Astrocyte of the spinal cord (primary cell): ENCODE measurements around the gene ZNF541.
A peak's percentile ranks its signal among the peaks of the same experiment; 100 is the strongest.

Experiments used
- DNase-seq: peaks from one replicate; pipeline ENCODE4 v3.0.0; 2011; ENCODE audit warnings: low read depth, low spot score
- H3K4me3 ChIP-seq: 2 replicates; pipeline ENCODE4 v1.5.1; 2011; ENCODE audit warnings: low read depth, mild to moderate bottlenecking, low read length, moderate library complexity
- in situ Hi-C: cut with HindIII; loops from 2 replicates; pipeline ENCODE4 v1.10.0; 2017; ENCODE audit warnings: low sequenced_read_pairs
- TF ChIP-seq, protein P1 (sequence below): IDR thresholded peaks from 2 replicates; pipeline ENCODE4 v1.5.1; 2012; ENCODE audit warnings: low read depth, mild to moderate bottlenecking, low read length, inconsistent platforms

ZNF541 gene, protein sequence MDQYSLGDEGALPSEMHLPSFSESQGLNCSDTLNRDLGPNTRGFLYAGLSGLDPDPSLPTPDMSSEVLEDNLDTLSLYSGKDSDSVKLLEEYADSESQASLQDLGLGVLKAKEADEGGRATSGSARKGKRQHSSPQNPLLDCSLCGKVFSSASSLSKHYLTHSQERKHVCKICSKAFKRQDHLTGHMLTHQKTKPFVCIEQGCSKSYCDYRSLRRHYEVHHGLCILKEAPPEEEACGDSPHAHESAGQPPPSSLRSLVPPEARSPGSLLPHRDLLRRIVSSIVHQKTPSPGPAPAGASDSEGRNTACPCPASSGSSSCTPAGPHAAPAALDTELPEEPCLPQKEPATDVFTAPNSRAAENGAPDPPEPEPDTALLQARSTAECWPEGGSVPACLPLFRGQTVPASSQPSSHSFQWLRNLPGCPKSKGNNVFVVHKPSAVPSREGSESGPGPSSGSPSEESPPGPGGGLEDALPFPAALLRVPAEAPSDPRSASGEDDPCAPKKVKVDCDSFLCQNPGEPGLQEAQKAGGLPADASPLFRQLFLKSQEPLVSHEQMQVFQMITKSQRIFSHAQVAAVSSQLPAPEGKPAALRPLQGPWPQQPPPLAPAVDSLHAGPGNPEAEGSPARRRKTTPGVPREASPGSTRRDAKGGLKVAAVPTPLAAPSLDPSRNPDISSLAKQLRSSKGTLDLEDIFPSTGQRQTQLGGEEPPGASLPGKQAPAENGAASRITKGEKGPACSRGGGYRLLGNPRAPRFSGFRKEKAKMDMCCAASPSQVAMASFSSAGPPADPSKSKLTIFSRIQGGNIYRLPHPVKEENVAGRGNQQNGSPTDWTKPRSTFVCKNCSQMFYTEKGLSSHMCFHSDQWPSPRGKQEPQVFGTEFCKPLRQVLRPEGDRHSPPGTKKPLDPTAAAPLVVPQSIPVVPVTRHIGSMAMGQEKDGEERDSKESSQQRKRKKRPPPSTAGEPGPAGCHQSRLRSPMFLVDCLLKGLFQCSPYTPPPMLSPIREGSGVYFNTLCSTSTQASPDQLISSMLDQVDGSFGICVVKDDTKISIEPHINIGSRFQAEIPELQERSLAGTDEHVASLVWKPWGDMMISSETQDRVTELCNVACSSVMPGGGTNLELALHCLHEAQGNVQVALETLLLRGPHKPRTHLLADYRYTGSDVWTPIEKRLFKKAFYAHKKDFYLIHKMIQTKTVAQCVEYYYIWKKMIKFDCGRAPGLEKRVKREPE (N-terminal part only)

DNA sequence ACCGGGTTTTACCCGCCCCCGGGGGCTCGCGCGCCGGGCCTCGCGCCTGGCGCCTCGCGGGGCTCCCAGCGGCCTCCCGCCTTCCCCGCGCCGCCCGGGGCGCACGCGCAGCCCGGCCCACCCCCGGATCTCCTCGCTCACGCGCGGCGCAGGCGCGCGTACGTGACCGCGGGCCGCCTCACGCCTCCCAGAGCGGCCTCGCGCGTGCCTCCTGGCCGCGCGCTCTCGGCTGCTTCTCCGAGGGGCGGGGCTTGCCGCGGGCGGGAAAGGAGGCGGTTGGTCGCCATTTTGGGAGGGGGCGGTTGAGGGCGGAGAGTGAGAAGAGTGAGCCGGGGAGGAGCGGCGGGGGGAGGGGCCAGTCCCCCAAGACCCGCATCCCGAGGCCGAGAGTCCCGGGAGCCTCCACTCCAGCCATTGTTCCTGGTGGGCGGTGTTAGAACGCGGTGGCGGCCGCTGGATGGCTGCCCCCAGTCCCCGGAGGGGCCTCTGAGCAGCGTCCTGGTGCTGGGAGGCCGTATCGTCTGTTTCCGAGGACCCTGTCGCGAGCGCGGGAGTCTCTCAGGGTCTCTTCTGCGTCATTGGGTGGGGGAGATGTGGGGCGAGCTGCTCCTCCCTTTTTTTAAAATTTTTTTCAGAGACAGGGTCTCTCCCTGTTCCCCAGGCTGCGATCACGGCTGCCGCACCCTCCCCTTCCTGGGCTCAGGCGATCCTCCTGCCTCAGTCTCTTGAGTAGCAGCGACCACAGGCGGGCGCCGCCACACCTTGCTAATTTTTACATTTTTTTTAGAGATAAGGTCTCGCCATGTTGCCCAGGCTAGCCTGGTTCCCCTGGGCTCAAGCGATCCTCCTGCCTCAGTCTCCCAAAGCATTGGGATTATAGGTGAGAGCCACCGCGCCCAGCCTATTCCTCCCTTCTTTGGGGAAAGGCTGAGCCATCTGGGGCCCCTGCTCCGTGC lies at the start of gene ZNF541:
TSS of gene ZNF541 (minus strand) at position 78 of the 956 bp plus-strand sequence. CDS start 17,292 bp downstream, outside the sequence.
- peak within 1 kb of the TSS; percentile 27 for H3K4me3 ChIP-seq
- DNase-seq: peak; percentile 29
- in situ Hi-C loops: no loop called here
- TF ChIP-seq, protein P1, sequence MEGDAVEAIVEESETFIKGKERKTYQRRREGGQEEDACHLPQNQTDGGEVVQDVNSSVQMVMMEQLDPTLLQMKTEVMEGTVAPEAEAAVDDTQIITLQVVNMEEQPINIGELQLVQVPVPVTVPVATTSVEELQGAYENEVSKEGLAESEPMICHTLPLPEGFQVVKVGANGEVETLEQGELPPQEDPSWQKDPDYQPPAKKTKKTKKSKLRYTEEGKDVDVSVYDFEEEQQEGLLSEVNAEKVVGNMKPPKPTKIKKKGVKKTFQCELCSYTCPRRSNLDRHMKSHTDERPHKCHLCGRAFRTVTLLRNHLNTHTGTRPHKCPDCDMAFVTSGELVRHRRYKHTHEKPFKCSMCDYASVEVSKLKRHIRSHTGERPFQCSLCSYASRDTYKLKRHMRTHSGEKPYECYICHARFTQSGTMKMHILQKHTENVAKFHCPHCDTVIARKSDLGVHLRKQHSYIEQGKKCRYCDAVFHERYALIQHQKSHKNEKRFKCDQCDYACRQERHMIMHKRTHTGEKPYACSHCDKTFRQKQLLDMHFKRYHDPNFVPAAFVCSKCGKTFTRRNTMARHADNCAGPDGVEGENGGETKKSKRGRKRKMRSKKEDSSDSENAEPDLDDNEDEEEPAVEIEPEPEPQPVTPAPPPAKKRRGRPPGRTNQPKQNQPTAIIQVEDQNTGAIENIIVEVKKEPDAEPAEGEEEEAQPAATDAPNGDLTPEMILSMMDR: no peak

DNA sequence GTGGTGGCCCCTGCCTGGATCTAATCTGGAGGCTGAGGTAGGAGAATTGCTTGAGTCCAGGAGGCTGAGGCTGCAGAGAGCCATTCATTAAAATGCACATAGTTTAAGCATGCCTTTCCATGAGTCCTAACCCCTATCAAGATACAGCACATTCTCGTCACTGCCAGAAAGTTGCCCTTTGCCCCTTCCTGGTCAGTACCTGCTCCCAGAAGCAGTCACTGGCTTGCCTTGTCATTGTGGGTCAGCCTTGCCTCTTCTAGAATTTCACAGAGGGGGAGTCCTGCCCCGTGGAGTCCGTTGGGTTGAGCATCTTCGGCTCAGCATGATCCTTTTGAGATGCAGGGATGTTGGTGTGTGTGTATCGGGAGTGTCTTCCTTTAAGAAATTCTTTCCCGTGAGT lies 46.8 kb upstream of the ZNF541 start:
- TF ChIP-seq, protein P1: no peak
- in situ Hi-C loops: no loop called here
- no peak overlapping the region for H3K4me3 ChIP-seq
- DNase-seq: peak; percentile 54

DNA sequence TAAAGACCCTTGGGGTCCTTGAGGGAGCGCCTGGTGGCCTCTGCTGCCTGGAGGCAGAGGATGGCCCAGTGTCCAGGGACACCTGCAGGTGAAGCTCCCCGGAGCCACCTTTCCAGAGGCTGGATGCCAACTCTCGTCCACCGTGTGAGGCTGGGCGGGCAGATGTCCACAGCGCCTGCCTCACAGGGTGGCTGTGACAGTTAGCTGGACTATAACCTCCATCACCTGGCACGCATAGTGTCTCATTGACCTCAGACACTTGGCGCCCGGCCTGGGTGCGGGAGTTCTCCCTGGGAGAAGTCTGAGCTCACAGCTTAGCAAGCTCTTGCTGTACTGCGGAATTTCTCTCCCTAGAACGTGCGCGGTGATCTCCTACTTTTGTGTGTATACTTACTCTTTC lies 45.8 kb upstream of the ZNF541 start:
- peak; percentile 56 for DNase-seq
- TF ChIP-seq, protein P1: no peak
- H3K4me3 ChIP-seq: no peak overlapping the region
- in situ Hi-C loops: no loop called here

DNA sequence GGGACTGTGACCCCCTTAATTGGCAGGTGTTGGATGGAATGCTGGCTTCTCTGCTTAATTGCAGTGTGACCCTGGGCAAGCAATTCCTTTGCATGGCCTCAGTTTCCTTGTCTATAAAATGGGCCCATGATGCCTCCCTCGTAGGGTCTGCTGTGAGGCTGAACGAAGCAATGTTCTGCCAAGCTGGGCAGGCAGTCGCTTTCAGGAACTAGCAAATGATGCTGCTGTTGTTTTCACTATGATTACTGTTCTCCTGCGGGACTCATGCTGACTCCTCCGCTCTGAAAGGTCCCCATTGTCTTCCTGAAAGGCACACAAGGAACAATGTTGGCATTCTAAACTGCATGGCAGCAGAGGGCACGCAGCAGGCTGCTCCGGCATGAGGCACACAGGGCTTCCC lies 42.8 kb upstream of the ZNF541 start:
- in situ Hi-C loops: no loop called here
- H3K4me3 ChIP-seq: no peak overlapping the region
- TF ChIP-seq, protein P1: no peak
- no peak for DNase-seq

DNA sequence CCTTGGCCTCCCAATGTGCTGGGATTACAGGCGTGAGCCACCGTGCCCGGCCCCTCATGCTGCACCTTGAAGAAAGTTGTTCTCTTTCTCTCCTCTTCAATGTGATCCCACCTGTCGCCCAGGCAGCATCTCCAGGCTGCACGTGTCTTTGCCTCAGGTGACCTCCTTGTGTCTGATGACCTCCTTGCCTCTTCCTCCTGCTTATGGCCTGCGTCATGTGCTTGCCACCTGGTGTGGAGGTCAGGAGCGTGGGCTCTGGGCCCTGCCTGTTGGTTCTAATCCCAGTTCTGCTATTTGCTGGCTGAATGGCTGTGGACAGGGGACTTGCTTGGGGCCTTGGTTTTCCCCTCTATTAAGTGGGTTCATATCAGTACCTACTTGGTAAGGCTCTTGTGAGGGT lies 42.3 kb upstream of the ZNF541 start:
- TF ChIP-seq, protein P1: no peak
- no peak overlapping the region for H3K4me3 ChIP-seq
- DNase-seq: no peak
- in situ Hi-C loops: no loop called here
